GM18858 (cell line): ENCODE measurements around the gene ADCY10.
"Not testable (repeated sequence)": the region's sequence is repeated elsewhere in the genome, so short reads cannot be mapped to it uniquely, and the experiment has no call there.

Experiments used
- ATAC-seq: cut with Tn5 transposase; IDR thresholded peaks from one replicate; pipeline ENCODE4 v1.9.1; 2021; ENCODE audit not compliant: unreplicated experiment

The ADCY10 gene

DNA sequence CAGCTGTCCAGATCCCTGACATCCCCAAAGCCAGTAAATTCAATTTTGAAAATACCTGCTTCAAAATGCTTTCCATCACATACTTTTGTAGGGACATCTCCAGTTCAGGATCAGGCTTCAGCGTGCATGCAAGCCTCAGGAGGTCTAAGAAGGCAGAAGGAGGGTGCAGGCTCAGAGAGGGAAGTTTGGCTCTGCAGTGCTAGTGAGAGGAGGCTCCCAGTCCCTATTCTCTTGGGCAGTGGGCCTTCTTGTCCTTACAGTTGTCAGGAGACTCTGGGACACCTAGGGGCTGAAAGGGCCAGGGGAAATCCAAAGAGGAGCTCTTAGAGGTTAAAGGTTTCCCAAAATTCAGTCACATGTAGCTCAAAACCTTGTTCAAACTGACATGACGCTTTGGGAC, 20.1 kb downstream of the ADCY10 start:
- ATAC-seq, result no peak

DNA sequence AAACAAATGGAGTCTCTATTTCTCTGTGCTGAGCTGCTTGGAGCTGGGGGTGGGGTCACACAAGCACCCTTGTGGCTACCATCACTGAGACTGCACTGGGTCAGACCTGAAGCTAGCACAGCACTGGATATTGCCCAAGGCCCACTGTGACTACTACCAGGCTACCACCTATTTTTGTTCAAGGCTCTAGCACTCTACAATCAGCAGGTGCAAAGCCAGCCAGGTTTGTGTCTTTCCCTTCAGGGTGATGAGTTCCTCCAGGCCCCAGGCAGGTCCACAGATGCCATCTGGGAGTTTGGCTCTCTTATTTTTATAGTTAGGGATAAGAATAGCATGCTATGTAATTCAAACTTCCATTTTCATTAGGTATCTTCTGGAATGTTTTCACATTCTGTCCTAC, 23.5 kb downstream of the ADCY10 start:
- no peak for ATAC-seq

DNA sequence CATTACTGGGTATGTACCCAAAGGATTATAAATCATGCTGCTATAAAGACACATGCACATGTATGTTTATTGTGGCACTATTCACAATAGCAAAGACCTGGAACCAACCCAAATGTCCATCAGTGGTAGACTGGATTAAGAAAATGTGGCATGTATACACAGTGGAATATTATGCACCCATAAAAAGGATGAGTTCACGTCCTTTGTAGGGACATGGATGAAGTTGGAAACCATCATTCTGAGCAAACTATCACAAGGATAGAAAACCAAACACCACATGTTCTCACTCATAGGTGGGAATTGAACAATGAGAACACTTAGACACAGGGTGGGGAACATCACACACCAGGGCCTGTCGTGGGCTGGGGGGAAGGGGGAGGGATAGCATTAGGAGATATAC, 26.7 kb downstream of the ADCY10 start:
- ATAC-seq, result not testable (repeated sequence)

DNA sequence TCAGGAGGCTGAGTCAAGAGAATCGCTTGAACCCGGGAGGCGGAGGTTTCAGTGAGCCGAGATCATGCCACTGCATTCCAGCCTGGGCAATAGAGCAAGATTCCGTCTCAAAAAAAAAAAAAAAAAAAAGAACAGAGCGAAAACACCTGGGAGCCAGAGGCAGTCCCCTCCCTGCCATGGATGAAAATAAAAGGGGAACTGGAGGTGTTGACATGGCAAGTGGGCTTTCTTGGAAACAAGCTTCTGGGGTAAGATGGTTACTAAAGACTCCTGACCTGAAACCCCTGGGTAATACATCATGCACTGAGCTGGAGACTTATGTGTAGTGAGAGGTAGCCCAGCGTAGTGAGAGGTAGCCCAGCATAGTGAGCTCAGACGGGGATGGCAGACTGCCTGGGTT, 31.6 kb downstream of the ADCY10 start:
- no peak for ATAC-seq

DNA sequence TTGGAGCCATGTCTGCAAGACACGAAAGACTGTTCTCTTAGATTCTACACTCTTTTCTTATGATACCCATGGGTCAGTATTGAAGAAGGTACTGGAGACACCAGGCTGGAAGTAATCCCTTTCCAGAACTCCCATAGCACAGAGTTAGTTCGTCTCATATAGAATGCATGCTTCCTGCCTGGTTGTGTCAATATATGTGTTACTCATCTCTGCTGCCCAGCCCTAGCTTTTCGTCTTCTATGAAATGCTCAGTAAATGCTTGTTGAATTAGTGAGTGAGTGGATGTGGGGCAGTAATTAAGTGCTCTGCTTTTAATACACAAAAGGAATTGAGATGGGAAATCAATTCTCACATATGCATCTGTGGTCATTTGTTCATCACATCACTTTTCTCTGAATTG, 32.1 kb downstream of the ADCY10 start:
- no peak for ATAC-seq

DNA sequence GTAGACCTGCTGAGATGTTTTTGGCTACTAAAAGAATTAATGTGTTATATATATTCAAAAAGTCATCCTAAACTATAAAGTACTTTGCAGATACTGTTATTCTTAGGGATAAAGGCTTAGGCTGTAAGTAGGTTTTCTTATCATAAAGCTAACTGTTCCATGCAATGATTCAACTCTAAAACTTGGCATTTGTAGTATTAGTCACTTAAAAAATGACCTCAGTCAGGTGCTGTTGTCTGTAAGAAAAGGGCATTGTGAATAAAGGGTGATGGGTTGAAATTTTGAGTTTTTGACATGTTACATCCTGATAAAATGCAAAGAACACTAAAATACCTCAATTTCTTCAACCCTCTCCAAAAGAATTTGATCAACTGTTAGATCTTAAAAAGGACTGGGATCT, 32.9 kb downstream of the ADCY10 start:
- ATAC-seq, result no peak

DNA sequence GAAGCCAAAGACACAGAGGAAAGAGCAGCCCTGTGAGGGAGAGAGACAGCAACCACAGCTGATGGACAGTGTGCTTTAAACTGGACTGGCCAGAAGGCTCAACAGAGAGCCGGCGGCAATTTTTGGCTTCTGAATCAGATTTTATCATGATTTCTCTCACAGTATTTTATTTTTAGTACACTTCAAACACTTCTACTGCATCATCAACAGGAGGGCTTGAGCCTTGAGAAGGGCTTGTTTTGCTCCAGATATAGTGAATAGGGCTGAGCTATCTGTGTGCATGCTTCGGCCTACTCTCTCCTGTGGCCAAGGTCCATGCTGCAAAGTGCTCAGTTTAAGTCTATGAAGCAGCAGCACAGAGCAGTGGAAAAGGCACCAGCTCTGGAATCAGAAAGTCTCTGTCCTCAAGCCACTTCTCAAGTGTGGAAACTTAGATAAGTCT, 33.3 kb downstream of the ADCY10 start:
- ATAC-seq, result no peak

DNA sequence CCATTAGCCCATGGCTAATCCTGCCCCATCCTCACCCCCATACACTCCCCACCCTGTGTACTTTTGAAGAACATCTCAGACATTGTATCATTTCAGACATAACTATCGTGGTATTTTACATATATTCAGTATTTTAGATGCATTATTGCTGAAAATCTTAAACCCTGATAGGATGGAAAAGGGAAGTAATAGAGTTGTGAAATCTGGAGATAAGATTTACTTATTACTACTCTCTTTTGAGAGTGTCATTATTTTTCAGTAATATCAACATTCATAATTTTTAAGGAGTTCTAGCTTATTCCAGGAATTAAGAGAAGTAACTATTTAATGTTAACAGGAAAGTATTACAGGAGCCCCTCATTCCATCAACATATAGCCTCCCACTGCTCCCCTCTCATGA, 34.4 kb downstream of the ADCY10 start:
- ATAC-seq, result no peak

DNA sequence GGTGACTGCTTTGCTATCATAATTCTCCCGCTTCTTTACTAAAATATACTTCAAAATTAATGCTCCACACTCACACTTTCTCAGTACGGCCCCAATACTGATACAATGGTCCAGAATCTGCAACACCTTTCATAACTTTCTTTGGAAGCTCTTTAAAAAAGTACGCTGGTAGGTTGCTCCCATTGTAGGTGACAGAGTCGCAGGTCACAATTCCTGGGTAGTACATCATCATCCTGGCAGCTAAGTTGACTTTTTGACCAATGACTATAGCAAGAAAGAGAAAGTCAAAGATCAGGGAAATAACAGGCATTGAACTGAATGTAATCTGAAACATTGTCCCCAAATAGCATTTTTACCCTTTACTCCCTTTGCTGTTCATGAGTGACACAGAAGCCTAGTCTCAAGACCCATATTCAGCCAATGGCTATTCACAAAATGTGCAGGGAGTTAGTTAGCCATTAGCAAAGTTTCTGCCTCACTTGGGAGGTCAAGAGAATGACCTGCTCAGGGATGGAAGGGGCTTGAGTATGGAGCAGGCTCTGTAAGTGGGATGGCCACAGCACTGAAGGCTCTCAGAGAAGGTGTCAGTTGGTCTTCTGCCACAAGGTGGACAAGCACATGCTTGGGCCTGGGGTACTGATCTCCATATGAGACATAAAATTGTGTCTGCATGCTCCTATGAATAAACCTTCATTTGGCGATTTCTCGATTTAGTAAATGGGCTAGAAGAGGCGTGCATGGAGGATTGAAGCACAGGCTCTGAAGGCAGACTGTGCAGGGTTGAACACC, 35.4 kb downstream of the ADCY10 start:
- ATAC-seq, result no peak

DNA sequence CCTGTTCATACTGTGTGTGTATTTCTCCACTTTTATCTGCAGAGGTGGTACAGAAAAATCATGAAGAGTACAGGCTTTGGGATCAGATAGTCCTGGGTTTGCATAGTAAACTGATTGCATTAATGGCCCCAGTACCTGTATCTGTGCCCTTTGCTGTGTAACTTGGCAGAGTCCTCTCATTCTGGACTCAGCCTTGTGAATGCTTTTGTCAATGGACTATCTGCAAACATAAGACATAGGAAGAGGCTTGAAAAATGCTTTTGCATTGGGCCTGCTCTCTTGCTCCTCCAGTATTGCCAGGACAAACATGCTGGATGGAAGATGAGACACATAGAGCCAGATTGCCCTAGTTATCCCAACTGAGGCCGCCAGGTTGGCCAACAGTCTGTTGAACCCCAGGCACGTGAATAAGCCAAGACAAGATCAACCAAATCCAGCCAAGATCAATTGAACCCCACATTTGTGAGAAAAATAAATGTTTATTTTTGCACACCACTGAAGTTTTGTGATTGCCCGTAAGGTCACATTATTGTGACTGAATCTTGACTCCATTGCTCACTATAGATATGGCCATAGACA, 37.2 kb downstream of the ADCY10 start:
- ATAC-seq, result no peak

DNA sequence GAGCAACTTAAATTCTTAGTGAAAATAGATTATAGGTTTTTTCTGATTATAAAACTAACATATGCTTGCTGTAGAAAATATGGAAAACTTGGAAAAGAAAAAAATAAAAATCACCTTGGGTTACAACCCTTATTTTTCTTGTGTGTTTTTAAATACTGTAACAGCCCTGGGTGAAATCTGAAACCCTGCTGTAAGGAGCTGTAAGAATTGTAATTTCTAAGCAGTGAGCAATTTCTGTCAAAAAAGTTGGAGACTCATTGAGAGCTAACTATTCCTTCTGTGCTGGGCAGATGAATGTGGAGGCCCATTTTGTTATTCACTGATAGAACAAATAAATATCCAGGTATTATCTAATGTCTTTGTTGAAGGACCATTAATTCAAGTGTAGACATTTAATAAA, 42.6 kb downstream of the ADCY10 start:
- no peak for ATAC-seq

DNA sequence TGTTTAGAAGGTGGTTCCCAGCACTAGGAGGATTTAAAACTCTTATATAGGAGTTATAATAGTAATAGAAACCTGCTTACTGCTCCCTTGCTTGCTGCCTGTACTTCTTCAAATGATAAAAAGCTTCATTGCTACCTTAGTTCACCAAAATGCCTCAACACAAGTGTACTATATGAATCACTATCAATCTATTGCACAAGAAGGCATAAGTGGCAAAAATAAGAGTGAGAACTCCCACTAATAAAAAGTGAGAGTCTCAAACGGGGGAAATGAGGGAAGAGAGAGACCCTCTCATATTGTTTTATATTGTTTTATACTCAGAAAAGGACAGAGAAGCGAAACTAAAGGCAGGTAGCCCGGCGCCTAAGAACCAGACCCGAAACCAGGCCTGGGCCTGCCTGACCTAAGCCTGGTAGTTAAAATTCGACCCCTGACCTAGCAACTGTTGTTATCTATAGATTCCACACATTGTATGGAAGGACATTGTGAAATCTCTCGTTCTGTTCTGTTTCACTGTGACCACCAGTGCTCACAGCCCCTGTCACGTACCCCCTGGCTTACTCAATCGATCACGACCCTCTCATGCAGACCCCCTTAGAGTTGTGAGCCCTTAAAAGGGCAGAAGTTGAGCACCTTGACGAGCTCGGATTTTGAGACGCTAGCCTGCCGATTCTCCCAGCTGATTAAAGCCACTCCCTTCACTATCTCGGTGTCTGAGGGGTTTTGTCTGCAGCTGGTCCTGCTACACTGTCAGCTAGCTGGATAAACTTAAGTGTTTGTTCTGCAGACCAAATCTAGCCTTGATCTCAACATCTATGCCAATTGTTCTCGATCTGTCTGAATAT, 44.6 kb downstream of the ADCY10 start:
- ATAC-seq, result not testable (repeated sequence)

DNA sequence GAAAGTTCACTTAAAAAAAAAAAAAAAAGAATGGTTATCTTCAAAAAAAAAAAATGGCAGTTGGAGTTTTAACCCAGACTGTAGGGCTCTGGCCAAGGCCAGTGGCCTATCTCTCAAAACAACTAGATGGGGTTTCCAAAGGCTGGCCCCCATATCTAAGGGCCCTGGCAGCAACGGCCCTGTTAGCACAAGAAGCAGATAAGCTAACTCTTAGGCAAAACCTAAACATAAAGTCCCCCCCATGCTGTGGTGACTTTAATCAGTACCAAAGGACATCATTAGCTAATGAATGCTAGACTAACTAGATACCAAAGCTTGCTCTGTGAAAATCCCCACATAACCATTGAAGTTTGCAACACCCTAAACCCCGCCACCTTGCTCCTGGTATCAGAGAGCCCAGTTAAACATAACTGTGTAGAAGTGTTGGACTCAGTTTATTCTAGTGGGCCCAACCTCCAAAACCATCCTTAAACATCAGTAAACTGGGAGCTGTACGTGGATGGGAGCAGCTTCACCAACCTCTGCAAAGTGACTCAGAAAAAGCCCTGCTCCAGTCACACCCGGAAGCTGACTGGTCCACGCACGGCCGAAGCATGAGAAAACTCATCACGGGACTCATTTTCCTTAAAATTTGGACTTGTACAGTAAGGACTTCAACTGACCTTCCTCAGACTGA, 47.1 kb downstream of the ADCY10 start:
- not testable (repeated sequence) for ATAC-seq

DNA sequence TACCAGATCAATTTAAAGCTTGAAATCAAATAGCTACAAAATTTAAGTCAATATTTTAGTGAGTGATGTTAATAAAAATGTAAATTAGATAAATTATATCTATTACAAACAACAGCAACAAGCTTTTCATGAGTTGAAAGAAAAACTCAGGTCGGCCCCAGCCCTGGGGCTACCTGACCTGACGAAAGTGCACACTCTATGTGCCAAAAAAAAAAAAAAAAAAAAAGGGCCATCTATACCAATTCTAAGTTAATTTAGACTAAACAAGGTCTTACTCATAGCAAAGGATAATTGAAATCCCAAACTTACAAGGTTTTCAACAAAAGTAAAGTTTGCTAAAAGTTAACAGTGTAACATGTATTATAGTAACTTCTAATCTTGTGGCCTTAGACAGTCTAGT, 47.6 kb downstream of the ADCY10 start:
- not testable (repeated sequence) for ATAC-seq

DNA sequence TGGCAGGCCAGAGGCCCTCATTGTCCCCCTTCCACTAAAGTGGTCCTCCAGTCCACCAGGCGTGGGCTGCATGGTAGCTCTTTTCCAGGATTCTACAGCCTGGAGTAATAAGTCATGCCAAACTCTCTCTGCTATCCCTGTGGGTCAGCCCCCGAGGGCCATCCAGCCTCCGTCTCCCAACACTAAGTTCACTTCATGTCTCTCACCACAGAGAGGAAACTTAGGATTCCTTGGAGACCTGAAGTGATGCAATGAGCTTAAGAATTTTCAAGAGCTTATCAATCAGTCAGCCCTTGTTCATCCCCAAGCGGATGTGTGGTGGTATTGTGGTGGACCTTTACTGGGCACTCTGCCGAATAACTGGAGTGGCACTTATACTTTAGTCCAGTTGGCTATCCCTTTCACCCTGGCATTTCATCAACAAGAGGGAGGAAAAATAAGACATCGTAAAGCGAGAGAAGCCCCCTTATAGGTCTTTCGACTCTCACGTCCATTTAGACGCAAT, 48.1 kb downstream of the ADCY10 start:
- not testable (repeated sequence) for ATAC-seq

DNA sequence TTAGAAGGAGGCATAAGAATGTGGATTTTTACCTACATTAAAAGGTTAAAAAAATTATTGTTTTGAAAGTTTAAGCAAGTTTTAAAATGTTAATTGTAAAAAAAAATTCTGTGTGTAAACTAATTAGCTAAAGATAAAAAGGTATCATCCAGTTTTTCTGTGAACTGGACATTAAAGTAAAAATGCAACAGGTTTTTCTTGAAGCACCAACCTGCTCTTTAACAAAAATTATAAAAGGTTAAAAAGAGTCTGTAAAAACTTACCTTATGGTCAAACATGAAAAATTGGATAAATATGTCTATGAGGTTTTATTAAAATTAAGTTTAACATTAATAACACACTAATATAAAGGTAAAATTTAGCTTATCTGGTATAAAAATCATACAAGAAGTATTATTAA, 48.7 kb downstream of the ADCY10 start:
- ATAC-seq, result not testable (repeated sequence)

DNA sequence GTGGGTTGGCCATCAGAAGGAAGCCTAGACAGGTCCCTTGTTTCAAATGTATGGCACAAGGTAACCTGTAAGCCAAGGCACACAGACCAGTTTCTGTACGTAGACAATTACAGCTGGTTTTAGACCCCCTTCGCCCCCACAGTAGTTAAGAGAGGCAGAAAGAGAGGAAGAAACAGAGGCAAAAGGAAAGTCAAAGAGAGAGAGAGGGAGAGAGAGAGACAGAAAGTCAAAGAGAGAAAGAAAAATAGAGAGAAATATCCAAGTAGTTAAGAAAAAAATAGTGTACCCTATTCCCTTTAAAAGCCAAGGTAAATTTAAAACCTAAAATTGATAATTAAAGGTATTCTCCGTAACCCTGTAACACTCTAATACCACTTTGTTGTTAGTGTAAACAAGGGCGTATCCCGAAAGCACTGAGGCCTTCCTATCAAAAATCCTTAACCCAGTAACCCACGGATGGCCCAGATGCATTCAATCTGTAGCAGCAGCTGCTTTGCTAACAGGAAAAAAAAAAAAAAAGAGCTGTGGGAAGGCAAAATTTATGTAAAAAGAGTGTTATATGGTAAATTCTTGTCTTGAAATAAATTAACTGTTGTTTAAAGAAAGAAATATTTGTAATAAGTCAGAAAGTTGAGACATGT, 49.4 kb downstream of the ADCY10 start:
- no peak for ATAC-seq

DNA sequence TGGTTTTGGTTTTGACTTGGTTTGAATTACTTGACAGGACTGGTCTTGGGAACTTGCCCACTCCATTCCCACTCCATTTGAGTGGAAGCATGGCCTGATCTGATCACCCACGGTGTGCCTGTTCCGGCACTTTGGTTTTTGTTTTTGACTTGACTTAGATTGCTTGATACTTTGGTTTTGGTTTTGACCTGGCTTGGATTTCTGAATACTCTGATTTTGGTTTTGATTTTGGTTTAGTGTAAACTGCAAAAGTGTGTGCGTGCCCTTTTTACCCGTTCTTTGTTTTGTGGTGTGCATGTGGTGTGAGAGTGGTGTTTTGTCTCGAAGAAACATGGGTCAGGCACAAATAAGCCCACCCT, 50.0 kb downstream of the ADCY10 start:
- ATAC-seq, result no peak

DNA sequence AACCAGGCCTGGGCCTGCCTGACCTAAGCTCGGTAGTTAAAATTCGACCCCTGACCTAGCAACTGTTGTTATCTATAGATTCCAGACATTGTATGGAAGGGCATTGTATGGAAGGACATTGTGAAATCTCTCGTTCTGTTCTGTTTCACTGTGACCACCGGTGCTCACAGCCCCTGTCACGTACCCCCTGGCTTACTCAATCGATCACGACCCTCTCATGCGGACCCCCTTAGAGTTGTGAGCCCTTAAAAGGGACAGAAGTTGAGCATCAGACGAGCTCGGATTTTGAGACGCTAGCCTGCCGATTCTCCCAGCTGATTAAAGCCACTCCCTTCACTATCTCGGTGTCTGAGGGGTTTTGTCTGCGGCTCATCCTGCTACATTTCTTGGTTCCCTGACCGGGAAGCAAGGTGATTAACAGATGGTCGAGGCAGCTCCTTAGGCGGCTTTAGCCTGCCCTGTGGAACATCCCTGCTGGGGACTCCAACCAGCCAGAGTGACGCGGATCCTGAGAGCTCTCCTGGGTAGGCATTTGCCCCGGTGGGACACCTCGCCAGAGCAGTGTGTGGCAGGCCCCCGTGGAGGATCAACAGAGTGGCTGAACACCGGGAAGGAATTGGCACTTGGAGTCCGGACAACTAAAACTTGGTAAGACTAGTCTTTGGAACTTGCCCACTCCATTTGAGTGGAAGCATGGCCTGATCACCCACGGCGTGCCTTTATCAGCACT, 50.6 kb downstream of the ADCY10 start:
- not testable (repeated sequence) for ATAC-seq
